H9 (cell line): Measurements from ENCODE around the gene PTP4A1. TPM values are rescaled to one million over a fixed set of nuclear protein-coding genes. Genes with fewer than 3 reads are reported as not detected.

Experiments
- DNase-seq: peaks from one replicate; pipeline ENCODE4 v3.0.0-alpha.2; 2017
- H2AFZ ChIP-seq: one replicate; pipeline ENCODE4 v1.6.1; 2013; ENCODE audit warnings: mild to moderate bottlenecking, low read length, control low read depth, moderate library complexity
- H2AK5ac ChIP-seq: 2 replicates; pipeline ENCODE4 v1.6.1; 2013; ENCODE audit warnings: low read length, control low read depth, mixed read lengths; ENCODE audit not compliant: insufficient read length
- H2BK120ac ChIP-seq: one replicate; pipeline ENCODE4 v1.6.1; 2013; ENCODE audit warnings: low read depth, mild to moderate bottlenecking, low read length, control low read depth, inconsistent platforms; ENCODE audit not compliant: poor library complexity, severe bottlenecking
- H2BK12ac ChIP-seq: 2 replicates; pipeline ENCODE4 v1.6.1; 2013; ENCODE audit warnings: low read length, control low read depth, mixed read lengths, low read depth; ENCODE audit not compliant: insufficient read length
- H2BK15ac ChIP-seq: 2 replicates; pipeline ENCODE4 v1.6.1; 2013; ENCODE audit warnings: low read depth, low read length, control low read depth
- H2BK20ac ChIP-seq: one replicate; pipeline ENCODE4 v1.6.1; 2013; ENCODE audit warnings: low read depth, mild to moderate bottlenecking, low read length, control low read depth, inconsistent platforms; ENCODE audit not compliant: poor library complexity, severe bottlenecking
- H2BK5ac ChIP-seq: 2 replicates; pipeline ENCODE4 v1.6.1; 2013; ENCODE audit warnings: low read length, control low read depth, mixed read lengths; ENCODE audit not compliant: insufficient read length
- H3K14ac ChIP-seq: 2 replicates; pipeline ENCODE4 v1.6.1; 2013; ENCODE audit warnings: low read length, control low read depth; ENCODE audit not compliant: insufficient read depth
- H3K18ac ChIP-seq: 2 replicates; pipeline ENCODE4 v1.6.1; 2013; ENCODE audit warnings: low read depth, mild to moderate bottlenecking, mixed read lengths, low read length, control low read depth; ENCODE audit not compliant: insufficient read length
- H3K23ac ChIP-seq: 2 replicates; pipeline ENCODE4 v1.6.1; 2013; ENCODE audit warnings: low read length, control low read depth, mixed read lengths, low read depth; ENCODE audit not compliant: insufficient read length
- H3K23me2 ChIP-seq: 2 replicates; pipeline ENCODE4 v1.6.1; 2013; ENCODE audit warnings: low read depth, mild to moderate bottlenecking, mixed read lengths, low read length, control low read depth; ENCODE audit not compliant: insufficient read length, poor library complexity, severe bottlenecking
- H3K27ac ChIP-seq: 2 replicates; pipeline ENCODE4 v1.5.1; 2013; ENCODE audit warnings: low read length, control low read depth, mixed read lengths, low read depth; ENCODE audit not compliant: insufficient read length
- H3K27me3 ChIP-seq: 2 replicates; pipeline ENCODE4 v1.6.1; 2013; ENCODE audit warnings: low read length, control low read depth, inconsistent platforms; ENCODE audit not compliant: insufficient read depth
- H3K4ac ChIP-seq: 2 replicates; pipeline ENCODE4 v1.6.1; 2013; ENCODE audit warnings: low read depth, mild to moderate bottlenecking, control low read depth, inconsistent platforms, low read length, moderate library complexity
- H3K4me1 ChIP-seq: 2 replicates; pipeline ENCODE4 v1.6.1; 2013; ENCODE audit warnings: low read length, control low read depth, inconsistent platforms; ENCODE audit not compliant: insufficient read depth
- H3K4me2 ChIP-seq: 2 replicates; pipeline ENCODE4 v1.6.1; 2013; ENCODE audit warnings: low read length, control low read depth, mixed read lengths; ENCODE audit not compliant: insufficient read length, insufficient read depth
- H3K56ac ChIP-seq: 2 replicates; pipeline ENCODE4 v1.6.1; 2013; ENCODE audit warnings: low read depth, mild to moderate bottlenecking, mixed read lengths, low read length, control low read depth; ENCODE audit not compliant: insufficient read length
- H3K79me1 ChIP-seq: 2 replicates; pipeline ENCODE4 v1.6.1; 2013; ENCODE audit warnings: low read depth, mild to moderate bottlenecking, moderate library complexity, low read length, control low read depth, inconsistent platforms; ENCODE audit not compliant: insufficient read depth, poor library complexity, severe bottlenecking
- H3K79me2 ChIP-seq: 2 replicates; pipeline ENCODE4 v1.6.1; 2013; ENCODE audit warnings: low read length, control low read depth, inconsistent platforms; ENCODE audit not compliant: insufficient read depth
- H3K9ac ChIP-seq: 2 replicates; pipeline ENCODE4 v1.6.1; 2013; ENCODE audit warnings: low read length, control low read depth, mixed read lengths; ENCODE audit not compliant: insufficient read length; ENCODE audit errors: extremely low read depth
- H3K9me3 ChIP-seq: one replicate; pipeline ENCODE4 v1.6.1; 2013; ENCODE audit warnings: low read depth, low read length, inconsistent platforms; ENCODE audit not compliant: control insufficient read depth
- H3T11ph ChIP-seq: one replicate; pipeline ENCODE4 v1.6.1; 2013; ENCODE audit warnings: mild to moderate bottlenecking, low read length, control low read depth, inconsistent platforms
- H4K20me1 ChIP-seq: one replicate; pipeline ENCODE4 v1.6.1; 2013; ENCODE audit not compliant: control insufficient read depth, insufficient read length, insufficient read depth
- H4K5ac ChIP-seq: 2 replicates; pipeline ENCODE4 v1.6.1; 2013; ENCODE audit warnings: low read depth, mild to moderate bottlenecking, mixed read lengths, low read length, control low read depth; ENCODE audit not compliant: insufficient read length
- H4K8ac ChIP-seq: replicated peaks from 2 replicates; pipeline ENCODE4 v1.6.1; 2013; ENCODE audit warnings: low read length, control low read depth, mixed read lengths, low read depth; ENCODE audit not compliant: insufficient read length
- H4K91ac ChIP-seq: 2 replicates; pipeline ENCODE4 v1.6.1; 2013; ENCODE audit warnings: low read depth, mild to moderate bottlenecking, moderate library complexity, mixed read lengths, low read length, control low read depth; ENCODE audit not compliant: insufficient read length
- H3K27ac Mint-ChIP-seq, 3 experiments: 2 replicates in 2 of 3; 3 replicates in 1 of 3; pipeline ENCODE4 v1.8.0; 2020 to 2021; ENCODE audit warnings: mixed read lengths in 3 of 3, mild to moderate bottlenecking in 1 of 3, moderate library complexity in 1 of 3
- H3K27me3 Mint-ChIP-seq: 2 replicates; pipeline ENCODE4 v1.8.0; 2021; ENCODE audit warnings: low read depth, mild to moderate bottlenecking, moderate library complexity, mixed read lengths
- H3K36me3 Mint-ChIP-seq, 3 experiments: 2 replicates in 2 of 3; 3 replicates in 1 of 3; pipeline ENCODE4 v1.8.0; 2020 to 2021; ENCODE audit warnings: low read depth in 3 of 3, mixed read lengths in 3 of 3; ENCODE audit not compliant: insufficient read depth in 1 of 3
- H3K4me1 Mint-ChIP-seq, 2 experiments: 2 replicates each; pipeline ENCODE4 v1.8.0; 2020; ENCODE audit warnings: mixed read lengths in 2 of 2
- H3K4me3 Mint-ChIP-seq, 2 experiments: 2 replicates in 1 of 2; 3 replicates in 1 of 2; pipeline ENCODE4 v1.8.0; 2020 to 2021; ENCODE audit warnings: mild to moderate bottlenecking in 2 of 2, mixed read lengths in 2 of 2, moderate library complexity in 1 of 2
- H3K9me3 Mint-ChIP-seq, 2 experiments: 2 replicates in 1 of 2; 3 replicates in 1 of 2; pipeline ENCODE4 v1.8.0; 2020; ENCODE audit warnings: mild to moderate bottlenecking in 2 of 2, mixed read lengths in 2 of 2, moderate library complexity in 1 of 2
- WGBS: extraction: QIAGEN DNeasy Blood & Tissue Kit; methylation state at CpG from one replicate; pipeline ENCODE4 v1.1.7; 2013; ENCODE audit warnings: missing lambda C conversion rate, low lambda C conversion rate, mixed read lengths; ENCODE audit not compliant: insufficient read length; ENCODE audit errors: extremely low coverage; 5-methylcytosine and 5-hydroxymethylcytosine counted together
- total RNA-seq: library from RNA; stranded (reverse); gene quantifications from 2 replicates; pipeline ENCODE4 v1.2.1, GENCODE V29; 2021
- TF ChIP-seq, protein P1 (sequence below): fragments of 200-600 bp; sonication (generic); conservative IDR thresholded peaks from 3 replicates; pipeline ENCODE4 v1.8.0; 2021; ENCODE audit warnings: antibody characterized with exemption, mild to moderate bottlenecking

Gene PTP4A1
- total RNA-seq, 1 experiment from 2014 or later: 85.9 TPM

GRCh38 chr6:63533952-63534351 lies 38.3 kb upstream of the PTP4A1 start:
- Histone ChIP-seq H3K56ac (no peak overlapping the region), H3K27ac (no peak overlapping the region), H2AFZ (no peak overlapping the region), H2BK15ac (no peak overlapping the region), H3K4ac (no peak overlapping the region), H2BK12ac (no peak overlapping the region), H3K9me3 (no peaks in the 10 kb centered on the region), H3K79me2 (no peaks in the 10 kb centered on the region), H2BK20ac (no peak overlapping the region), H2AK5ac (no peak overlapping the region), H3K23me2 (no peaks in the 10 kb centered on the region), H4K20me1 (no peaks in the 10 kb centered on the region), H2BK5ac (no peak overlapping the region), H3K79me1 (no peaks in the 10 kb centered on the region), H3K23ac (no peak overlapping the region), H3K9ac (no peak overlapping the region), H4K8ac (no peak overlapping the region), H3T11ph (no peak overlapping the region), H3K18ac (no peak overlapping the region), H3K4me1 (no peaks in the 10 kb centered on the region), H3K4me2 (no peak overlapping the region), H3K14ac (no peak overlapping the region), H4K91ac (no peak overlapping the region), H4K5ac (no peak overlapping the region), H2BK120ac (no peak overlapping the region), H3K27me3 (no peaks in the 10 kb centered on the region)
- Mint-ChIP-seq H3K9me3 (no peaks in the 10 kb centered on the region), H3K27me3 (peaks cover 8% of the 10 kb centered on the region), H3K36me3 (no peaks in the 10 kb centered on the region), H3K4me3 (no peak overlapping the region), H3K4me1 (no peaks in the 10 kb centered on the region), H3K27ac (no peak overlapping the region)
- TF ChIP-seq, protein P1, sequence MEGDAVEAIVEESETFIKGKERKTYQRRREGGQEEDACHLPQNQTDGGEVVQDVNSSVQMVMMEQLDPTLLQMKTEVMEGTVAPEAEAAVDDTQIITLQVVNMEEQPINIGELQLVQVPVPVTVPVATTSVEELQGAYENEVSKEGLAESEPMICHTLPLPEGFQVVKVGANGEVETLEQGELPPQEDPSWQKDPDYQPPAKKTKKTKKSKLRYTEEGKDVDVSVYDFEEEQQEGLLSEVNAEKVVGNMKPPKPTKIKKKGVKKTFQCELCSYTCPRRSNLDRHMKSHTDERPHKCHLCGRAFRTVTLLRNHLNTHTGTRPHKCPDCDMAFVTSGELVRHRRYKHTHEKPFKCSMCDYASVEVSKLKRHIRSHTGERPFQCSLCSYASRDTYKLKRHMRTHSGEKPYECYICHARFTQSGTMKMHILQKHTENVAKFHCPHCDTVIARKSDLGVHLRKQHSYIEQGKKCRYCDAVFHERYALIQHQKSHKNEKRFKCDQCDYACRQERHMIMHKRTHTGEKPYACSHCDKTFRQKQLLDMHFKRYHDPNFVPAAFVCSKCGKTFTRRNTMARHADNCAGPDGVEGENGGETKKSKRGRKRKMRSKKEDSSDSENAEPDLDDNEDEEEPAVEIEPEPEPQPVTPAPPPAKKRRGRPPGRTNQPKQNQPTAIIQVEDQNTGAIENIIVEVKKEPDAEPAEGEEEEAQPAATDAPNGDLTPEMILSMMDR: no peak
- WGBS: no CpG with 5 or more reads among the region's 4 CpGs
- DNase-seq: no peak
